Measurements from ENCODE around the gene ABLIM2. TPM values are rescaled to one million over a fixed set of nuclear protein-coding genes. Genes with fewer than 3 reads are reported as not detected.

The ABLIM2 gene
- total and polyA plus RNA-seq, 2 of the 13 experiments (the other 11 are each of a cell fraction or from before 2014, with no cell fraction given) = 0.20 to 0.37 TPM

GRCh38 chr4:7949759-7950158 is 208.9 kb downstream of the ABLIM2 start:
- CTCF ChIA-PET (ENCODE audit: low intra/inter-chr PET ratio, low total read pairs) = no interaction called here
- Histone ChIP-seq H3K4me1 (ENCODE audit: insufficient read depth, low read length) (peaks cover 32% of the 10 kb centered on the region), H3K9me3 (ENCODE audit: low read length) (no peaks in the 10 kb centered on the region), H3K4me3 (replicated peaks in 1 of 3; ENCODE audit: insufficient read depth in 1 of 3, low read depth in 2 of 3, low read length in 3 of 3) (no peak overlapping the region), H3K36me3 (replicated peaks in 1 of 2; ENCODE audit: control insufficient read depth in 1 of 2, insufficient read depth in 2 of 2, low read length in 2 of 2) (no peaks in the 10 kb centered on the region), H3K27ac (ENCODE audit: extremely low read length, insufficient read depth, low read length) (no peak overlapping the region), H3K9ac (ENCODE audit: insufficient read depth, low read depth, low read length) (no peak overlapping the region), H4K20me1 (ENCODE audit: insufficient read depth, low read length) (no peaks in the 10 kb centered on the region), H3K27me3 (ENCODE audit: control insufficient read depth in 1 of 2, insufficient read depth in 2 of 2, low read length in 2 of 2) (peaks cover 4 to 24% of the 10 kb centered on the region in 2 experiments; a peak in 4 of 5 replicates), H3K79me2 (ENCODE audit: insufficient read depth, low read length) (no peaks in the 10 kb centered on the region), H2AFZ (ENCODE audit: low read length) (no peak overlapping the region), H3K4me2 (ENCODE audit: low read depth, low read length) (no peak overlapping the region)
- in situ Hi-C loops (cut with HindIII; ENCODE audit: extremely low pct_ligation_motif_present, low pct_unique_long_range_greater_than_20kb) = no loop called here
- intact Hi-C loops (cut with micrococcal nuclease; ENCODE audit: unreplicated experiment) = no loop called here
- FAIRE-seq (no peak), ATAC-seq (peak; percentile 38; the same call in 2 of the 3 replicates), DNase-seq (ENCODE audit: low spot score) (no peak)
- TF ChIP-seq SKIL (CRISPR knock-in tag; IDR thresholded peaks at IDR 0.05; ENCODE audit: borderline replicate concordance) = no peak
- TF ChIP-seq ARID4A (CRISPR knock-in tag; IDR thresholded peaks at IDR 0.05; ENCODE audit: borderline replicate concordance) = no peak
- no peak for TF ChIP-seq ZNF800 (CRISPR knock-in tag; IDR thresholded peaks at IDR 0.05)
- no peak for TF ChIP-seq ZNF354B (CRISPR knock-in tag; IDR thresholded peaks at IDR 0.05)
- TF ChIP-seq TBP (CRISPR knock-in tag; IDR thresholded peaks at IDR 0.05) = no peak
- TF ChIP-seq ZNF274 (CRISPR knock-in tag; IDR thresholded peaks at IDR 0.05) = no peak
- TF ChIP-seq NFIC (IDR thresholded peaks at IDR 0.05; ENCODE audit: low read length) = no peak
- no peak for TF ChIP-seq GRHL1 (CRISPR knock-in tag; conservative IDR thresholded peaks at IDR 0.05)
- TF ChIP-seq HMG20B (CRISPR knock-in tag; conservative IDR thresholded peaks at IDR 0.05) = no peak
- TF ChIP-seq LBX2 (CRISPR knock-in tag; IDR thresholded peaks at IDR 0.05; ENCODE audit: borderline replicate concordance) = no peak
- TF ChIP-seq GMEB2 (CRISPR knock-in tag; IDR thresholded peaks at IDR 0.05; ENCODE audit: low read depth) = no peak
- TF ChIP-seq SRSF1 (optimal IDR thresholded peaks at IDR 0.05; ENCODE audit: low read depth, low read length) = no peak
- POLR2A ChIA-PET = no interaction called here
- no TSS peak for BruUV-seq (replicated peaks)
- whole genome bisulfite sequencing (ENCODE audit: low lambda C conversion rate) = 2% methylated on average over 4 of the region's 4 CpGs

All from HepG2 (cell line).